ENCODE measurements around the gene VAV1.

The VAV1 gene, protein sequence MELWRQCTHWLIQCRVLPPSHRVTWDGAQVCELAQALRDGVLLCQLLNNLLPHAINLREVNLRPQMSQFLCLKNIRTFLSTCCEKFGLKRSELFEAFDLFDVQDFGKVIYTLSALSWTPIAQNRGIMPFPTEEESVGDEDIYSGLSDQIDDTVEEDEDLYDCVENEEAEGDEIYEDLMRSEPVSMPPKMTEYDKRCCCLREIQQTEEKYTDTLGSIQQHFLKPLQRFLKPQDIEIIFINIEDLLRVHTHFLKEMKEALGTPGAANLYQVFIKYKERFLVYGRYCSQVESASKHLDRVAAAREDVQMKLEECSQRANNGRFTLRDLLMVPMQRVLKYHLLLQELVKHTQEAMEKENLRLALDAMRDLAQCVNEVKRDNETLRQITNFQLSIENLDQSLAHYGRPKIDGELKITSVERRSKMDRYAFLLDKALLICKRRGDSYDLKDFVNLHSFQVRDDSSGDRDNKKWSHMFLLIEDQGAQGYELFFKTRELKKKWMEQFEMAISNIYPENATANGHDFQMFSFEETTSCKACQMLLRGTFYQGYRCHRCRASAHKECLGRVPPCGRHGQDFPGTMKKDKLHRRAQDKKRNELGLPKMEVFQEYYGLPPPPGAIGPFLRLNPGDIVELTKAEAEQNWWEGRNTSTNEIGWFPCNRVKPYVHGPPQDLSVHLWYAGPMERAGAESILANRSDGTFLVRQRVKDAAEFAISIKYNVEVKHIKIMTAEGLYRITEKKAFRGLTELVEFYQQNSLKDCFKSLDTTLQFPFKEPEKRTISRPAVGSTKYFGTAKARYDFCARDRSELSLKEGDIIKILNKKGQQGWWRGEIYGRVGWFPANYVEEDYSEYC

DNA sequence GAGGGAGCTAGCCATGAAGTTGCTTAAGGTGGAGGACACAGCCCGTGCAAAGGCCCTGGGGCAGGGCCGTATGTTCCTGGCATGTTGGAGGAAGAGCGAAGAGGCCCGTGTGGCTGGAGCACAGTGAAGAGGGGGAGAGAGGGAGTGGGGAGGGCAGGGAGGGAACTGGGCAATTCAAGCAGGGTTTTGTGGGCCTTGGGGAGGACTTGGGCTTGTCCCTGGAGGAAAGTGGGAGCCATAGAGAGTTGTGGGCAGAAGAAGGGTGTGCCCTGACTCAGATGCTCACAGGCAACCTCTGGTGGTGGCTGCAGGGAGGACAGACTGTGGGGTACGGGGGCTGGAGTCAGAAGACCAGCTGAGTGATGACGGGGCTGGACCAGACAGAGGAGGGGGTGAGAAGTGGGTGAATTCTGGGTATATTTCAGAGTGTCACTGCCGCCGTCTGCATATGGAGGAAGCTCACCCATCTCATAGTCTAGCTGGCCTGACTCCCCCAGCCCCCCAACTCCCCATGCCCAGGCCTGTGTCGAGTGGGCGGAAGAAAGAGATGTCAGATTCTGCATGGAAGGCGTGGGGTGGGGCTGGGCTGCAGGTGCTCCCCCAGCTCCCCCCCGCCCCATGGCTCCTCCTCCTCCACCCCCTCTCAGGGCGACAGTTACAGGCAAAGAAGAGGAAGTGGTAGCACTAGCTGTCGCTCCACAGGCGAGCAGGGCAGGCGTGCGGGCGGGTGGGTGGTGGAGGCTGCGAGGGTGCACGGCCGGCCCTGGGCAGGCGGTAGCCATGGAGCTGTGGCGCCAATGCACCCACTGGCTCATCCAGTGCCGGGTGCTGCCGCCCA lies at the start of gene VAV1:
Gene VAV1 (plus strand): TSS at position 681 of the 838 bp plus-strand sequence. CDS start 100 bp downstream, at position 781.
- no peak for DNase-seq (ENCODE audit: low spot score)

DNA sequence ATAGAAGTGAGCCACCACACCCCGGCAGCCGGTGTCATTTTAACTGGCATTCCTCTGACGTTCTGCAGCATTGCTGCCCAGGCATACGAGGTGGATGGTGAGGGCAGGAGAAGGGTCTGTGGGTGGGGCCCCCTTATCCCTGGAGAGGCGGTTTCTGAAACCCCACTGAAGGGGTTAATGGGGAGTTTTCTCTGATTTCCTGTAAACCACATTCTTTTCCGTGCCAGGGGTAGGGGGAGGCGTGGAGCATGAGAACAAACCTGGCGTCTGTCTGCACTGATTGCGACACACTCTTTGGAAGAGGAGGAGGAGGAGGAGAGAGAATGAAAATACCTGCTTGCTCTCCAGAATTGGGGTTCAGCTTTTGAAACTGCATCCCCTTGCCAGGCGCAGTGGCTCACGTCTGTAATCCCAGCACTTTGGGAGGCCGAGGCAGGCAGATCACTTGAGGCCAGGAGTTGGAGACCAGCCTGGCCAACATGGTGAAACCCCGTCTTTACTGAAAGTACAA lies 49.3 kb upstream of the VAV1 start:
- no peak for DNase-seq (ENCODE audit: low spot score)

DNA sequence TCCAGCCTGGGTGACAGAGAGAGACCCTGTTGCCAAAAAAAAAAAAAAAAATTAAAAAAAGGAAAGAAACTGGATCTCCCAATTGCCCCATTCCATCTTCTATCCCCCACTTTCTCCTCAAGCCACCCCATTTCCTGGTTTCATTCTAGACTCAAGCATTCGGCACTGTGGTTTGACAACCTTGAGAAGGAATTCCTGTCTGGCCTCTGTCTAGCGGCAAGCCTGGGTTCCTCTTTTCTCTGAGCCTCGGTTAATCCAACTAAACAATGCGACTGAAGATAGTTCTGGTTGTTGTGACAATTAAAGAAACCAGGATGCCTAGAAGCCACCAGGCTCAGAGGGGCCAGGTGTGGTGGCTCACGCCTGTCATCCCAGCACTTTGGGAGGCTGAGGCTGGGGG lies 48.8 kb upstream of the VAV1 start:
- DNase-seq (ENCODE audit: low spot score), result no peak

DNA sequence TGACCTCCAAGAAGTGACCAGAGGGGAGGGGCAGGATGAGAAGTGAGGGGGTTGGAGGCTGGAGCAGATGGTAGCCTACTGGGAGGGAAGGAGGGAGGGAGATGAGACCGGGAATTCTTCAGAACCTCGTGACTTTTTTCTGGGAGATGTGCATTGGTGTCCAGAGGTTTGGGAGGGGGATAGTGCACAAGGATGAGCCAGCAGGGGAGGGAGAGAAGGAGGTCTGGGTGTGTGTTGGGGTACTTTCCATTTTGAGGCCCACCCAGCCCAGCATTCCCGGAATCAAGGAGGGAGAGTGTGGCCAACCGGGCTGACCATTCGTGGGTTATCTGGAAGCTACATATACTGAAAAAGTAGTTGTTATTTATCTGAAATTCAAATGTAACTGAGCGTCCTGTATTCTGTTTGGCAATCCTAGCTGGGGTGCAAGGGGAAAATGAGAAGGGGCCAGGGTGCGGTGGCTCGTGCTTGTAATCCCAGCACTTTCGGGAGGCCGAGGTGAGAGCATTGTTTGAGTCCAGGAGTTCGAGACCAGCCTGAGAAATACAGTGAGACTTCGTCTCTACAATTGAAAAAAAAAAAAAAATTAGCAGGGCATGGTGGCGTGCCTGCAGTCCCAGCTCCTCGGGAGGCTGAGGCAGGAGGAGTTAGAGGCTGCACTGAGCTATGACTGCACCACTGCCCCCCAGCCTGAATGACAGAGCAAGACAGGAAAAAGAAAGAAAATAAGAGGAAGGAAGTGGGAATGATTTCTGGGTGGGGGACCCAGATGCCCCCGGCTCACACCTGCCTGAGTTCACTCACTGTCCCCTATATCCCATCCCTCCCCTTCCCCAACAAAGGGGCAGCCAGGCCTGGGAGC lies 47.6 kb upstream of the VAV1 start:
- no peak for DNase-seq (ENCODE audit: low spot score)

DNA sequence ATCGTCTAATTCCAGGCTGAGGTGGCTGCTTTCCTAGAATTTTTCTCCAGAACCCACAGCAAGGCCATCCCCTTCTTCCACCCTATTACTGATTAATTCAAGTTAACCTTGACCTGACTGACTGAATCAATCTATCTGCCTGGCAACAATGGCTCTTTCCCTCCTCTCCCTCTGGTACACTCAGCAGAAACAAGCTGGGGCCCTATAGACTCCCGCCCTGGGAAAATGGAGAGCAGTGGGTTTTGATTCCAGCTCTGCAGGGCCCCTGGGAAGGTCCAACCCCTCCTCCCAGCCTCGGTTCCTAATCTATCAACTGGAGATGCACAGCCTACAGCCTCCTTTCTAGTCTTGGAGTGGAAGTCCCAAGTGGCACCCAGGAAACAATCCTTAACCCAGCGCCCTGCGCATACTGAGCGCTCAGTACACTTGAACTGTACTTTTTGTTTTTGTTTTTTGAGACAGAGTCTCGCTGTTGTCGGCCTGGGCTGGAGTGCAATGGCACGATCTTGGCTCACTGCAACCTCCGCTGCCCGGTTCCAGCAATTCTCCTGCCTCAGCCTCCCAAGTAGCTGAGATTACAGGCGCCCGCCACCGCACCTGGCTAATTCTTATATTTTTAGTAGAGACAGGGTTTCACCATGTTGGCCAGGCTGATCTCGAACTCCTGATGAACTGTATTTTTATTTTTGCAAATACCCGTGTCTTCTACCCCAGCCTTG lies 46.8 kb upstream of the VAV1 start:
- DNase-seq (ENCODE audit: low spot score), result no peak

DNA sequence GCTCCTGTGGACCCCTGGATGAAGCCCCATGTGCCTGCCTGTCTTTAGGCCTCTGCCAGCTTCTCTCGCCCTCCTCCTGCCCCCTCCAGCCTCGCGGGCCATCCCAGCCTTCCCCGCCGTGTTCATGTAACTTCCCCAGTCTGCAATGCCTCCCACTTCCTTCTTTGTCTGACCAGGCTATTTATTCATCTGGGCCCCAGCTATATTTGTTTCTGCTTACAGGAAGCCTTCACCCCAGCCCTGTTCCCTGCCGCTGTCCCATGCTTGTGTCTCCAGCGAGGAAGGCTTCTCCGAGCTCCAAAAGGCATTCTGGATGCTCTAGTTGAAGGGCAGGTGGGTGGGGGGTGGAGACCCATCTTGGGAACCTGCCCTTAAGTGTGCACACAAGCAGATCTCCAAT lies 44.2 kb upstream of the VAV1 start:
- DNase-seq (ENCODE audit: low spot score), result peak; percentile 27

DNA sequence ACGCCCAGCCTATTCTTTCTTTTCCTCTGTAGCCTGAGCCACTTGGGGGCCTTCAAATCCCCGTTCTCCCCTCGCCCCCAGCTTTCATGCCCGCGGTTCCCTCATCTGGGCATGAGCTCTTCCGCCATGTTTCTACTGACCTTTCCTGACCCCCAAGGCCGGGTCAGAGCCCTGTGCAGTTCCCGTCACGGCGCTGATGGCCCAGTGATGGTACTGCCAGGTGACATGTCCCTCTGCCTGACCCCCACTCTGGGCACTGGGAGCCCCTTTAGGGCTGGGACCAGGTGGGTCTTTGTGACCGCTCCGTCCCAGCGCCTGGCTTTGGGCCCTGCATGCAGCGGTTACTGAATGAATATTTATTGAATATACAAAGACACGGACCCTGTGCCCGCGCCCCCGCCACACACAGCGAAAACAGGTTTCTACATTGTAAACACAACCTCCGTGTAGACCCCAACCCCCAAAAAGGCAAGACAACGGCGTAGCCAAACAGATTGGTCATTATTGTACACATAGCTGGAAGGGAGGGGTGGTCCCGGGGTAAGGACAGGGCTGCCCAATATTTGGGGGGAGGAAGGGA lies 42.8 kb upstream of the VAV1 start:
- no peak for DNase-seq (ENCODE audit: low spot score)

DNA sequence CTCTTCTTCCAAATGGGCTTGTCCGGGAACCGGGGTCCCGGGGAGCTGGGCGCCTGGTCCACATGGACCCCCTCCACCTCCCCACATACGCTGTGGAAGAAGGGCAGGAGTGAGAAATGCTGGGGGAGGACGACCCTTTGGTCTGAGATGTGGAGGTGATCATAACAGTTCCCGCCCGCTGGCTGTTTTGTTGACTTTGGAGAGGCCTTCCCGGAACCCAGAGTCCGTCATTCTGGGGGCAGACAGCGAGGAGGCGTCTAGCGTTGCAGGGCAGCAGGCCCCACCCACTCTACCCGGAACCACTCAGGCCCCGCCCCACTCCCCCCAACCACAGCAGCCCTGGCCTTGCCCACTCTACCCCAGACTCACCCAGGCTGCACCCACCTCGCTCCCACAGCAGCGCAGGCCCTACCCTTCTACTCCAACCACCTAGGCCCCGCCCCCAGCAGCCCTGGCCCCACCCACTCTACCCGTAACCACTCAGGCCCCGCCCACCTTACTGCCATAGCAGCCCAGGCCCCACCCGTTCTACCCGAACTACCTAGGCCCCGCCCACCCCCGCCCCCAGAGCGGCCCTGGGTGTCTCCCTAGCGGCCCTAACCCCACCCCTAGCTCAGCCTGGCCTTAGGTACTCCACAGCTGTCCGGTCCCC lies 42.2 kb upstream of the VAV1 start:
- no peak for DNase-seq (ENCODE audit: low spot score)

DNA sequence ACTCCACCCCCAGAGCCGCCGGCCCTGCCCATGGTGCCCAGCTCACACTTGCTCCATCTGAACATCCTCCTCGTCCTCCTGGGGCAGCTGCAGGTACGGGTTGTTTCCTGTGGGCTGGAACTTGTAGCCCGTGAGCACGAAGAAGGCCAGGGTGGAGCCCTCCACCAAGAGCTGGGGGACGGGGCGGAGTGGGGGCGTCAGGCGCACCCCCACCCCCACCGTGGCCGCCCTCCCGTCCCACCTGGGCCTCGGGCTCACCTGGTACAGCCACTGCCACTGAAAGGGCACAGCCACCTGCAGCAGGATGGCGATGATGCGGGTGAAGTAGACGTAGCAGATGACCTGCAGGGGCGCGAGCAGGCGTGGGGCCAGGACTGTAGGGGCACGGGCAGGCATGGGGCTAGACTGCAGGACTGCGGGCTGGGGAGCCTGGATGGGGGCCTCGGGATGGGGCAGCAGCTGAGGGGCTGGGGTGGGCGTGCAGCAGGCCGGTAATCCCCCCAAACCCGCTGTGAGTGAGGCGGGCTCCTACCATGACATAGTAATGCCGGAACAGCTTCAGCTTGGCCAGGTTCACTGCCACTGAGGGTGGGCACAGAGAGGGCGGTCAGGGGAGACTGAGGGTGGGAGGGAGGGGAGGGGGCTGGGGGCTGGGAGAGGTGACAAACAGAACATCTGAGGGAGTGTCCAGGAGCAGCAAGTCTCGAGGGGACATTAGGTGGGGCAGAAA lies 41.4 kb upstream of the VAV1 start:
- DNase-seq (ENCODE audit: low spot score), result no peak

DNA sequence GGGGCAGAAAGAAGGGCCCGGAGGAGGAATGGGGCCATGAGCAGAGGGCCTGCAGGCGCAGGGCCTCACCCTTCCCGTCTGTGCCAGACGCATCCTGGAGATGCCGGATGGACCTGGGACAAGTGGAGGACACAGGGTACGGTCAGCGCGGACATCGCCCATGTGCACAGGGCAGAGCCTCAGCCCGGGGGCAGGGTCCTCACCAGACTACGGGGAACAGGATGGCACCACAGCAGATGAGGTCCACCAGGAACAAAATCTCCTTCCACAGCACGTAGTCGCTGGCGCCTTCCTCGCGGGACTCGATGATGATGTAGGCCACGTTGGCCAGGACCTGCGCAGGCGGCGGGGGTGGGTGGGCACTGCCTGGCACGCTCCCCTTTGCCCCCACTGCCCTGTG lies 40.7 kb upstream of the VAV1 start:
- no peak for DNase-seq (ENCODE audit: low spot score)

DNA sequence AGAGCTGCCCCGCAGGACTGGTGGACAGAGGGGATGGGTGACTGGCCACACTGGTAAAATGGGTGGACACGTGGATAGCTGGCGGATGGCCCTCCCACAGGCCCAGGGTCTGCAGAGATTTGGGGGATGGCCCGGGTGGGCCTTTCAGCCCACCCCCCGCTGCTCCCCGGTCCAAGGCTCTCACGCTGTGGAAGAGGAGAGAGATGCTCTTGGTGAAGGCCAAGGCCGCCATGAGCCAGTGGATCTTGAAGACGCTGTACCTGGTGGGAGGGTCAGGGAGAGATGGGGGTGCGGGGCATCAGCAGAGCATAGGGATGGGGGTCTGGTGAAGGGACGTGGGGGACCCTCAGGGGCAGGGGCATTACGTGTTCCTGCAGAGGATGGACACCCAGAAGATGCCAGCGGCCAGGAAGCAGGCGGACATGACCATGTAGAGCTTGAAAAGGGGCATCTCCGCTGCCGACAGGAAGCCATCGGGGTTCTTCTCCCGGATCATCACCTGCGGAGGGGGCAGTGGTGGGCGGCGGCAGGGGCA lies 39.6 kb upstream of the VAV1 start:
- DNase-seq (ENCODE audit: low spot score), result no peak

DNA sequence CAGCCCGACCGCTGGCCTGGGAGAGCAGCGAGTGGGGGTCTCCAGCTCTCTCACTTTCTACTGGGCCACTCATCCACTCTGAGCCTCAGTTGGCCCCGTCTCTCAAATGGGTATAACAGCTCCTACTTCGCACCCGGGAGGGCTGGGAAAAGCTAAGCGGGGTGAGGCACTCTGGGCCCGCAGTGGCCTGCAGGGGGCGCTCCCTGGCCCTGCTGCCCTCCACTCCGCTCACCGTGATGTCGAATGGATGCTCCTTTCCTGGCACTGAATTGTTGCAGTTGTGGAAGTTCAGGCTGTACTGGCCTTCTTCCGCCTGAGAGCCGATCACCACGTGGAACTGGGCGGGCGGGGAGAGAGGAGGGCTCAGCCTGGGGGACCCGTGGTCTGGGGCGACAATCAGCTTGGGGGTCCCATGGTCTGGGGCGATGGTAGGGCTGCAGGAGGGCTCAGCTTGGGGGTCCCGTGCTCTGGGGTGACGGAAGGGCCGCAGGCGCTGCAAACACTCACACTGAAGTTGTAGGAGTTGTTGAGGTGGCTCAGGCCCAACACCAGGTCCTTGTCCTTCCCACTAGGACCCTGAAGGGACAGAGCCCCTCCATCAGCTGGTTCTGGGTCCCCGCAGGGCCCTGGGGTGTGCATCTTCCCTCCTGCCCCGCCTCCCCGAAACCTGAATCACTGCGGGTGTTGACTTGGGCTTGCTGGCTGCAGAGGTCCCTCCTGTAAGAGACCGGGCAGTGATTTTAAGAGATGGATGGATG lies 39.0 kb upstream of the VAV1 start:
- DNase-seq (ENCODE audit: low spot score), result no peak

DNA sequence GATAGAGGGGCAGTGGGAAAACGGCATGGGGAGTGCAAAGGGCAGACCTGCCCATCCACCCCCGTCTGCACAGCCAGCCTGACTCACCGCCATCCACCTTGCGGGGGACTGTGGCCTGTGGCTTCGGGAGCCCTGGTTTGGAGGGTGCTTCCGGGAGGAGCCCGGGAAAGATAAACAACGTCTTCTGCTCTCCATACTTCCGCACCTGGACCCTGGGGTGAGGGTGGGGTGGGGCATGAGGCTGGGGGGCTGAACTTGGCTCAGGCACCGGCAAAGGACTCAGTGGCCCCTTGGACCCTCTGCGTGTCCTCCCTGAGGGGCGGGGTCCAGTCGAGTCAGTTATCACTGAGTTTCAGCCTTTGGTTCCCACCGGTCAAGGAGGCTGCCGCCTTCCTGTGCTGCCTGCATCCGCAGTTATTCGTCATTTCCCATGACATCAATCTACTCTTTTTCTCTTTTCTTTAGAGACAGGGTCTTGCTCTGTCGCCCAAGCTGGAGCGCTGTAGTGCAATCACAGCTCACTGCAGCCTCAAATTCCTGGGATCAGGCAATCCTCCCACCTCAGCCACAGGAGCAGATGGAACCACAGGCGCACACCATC lies 38.3 kb upstream of the VAV1 start:
- DNase-seq (ENCODE audit: low spot score), result peak; percentile 84

DNA sequence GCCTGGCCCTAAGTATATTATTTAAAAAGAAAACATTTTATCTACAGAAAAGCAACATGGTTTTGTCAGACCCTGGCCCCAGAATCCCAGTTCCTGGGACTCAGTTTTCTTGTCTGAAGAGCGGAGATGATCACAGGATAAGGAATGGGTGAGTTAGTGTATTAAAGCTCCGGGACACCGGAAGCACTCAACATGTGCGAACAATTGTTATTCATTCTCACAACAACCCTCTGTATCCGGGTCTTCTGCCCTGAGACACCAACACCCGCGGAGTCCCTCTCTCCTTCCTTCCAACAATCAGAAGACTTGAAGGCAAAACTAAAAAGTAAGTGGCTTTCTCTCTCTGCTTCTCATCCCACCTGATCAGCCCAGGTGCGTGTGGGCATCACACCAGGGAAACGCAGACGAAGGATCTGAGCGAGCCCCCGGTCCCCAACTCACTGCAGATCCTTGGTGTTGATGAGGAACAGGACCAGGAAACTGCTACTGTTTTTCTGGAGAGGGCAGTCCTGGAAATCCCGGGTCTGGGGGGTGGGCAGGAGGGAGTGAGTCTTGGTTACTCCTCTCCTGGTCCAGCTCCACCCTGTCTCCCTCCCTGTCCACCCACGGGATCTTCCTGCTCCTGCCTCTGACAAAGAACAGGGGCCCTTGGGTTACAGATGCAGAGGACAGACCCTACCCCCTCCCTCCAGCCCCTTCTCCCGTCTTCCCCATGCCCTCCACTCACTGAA lies 37.2 kb upstream of the VAV1 start:
- peak; percentile 42 for DNase-seq (ENCODE audit: low spot score)

DNA sequence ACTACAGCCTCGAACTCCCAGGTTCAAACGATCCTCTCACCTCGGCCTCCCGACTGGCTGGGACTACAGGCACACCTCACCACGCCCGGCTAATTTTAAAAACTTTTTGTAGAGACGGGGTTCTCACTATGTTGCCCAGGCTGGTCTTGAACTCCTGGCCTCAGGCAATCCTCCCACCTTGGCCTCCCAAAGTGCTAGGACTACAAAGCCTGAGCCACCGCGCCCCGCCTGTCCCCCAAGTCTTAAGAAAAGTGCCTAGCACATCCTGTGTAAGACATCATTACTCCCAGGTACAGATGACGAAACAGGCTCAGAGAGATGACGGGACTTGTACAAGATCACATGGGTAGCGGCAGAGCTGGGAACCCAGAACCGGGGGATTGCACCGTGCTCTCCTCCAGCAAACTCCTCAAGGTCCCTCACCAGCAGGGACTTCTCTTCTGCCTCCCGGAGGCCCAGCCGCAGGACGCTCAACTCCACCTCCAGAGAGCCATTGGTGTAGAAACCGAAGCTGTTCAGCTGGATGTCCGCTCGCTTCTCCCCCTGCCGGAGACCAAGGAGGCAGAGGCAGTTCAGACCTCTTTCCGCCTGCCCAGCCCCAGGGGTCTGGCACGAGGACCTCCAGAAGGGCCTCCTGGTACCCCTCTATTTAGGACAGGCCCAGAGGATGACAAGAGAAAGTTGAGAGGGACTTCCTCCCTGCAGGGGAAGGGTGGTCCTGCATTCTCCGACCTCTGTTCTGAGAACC lies 36.2 kb upstream of the VAV1 start:
- peak; percentile 80 for DNase-seq (ENCODE audit: low spot score)

DNA sequence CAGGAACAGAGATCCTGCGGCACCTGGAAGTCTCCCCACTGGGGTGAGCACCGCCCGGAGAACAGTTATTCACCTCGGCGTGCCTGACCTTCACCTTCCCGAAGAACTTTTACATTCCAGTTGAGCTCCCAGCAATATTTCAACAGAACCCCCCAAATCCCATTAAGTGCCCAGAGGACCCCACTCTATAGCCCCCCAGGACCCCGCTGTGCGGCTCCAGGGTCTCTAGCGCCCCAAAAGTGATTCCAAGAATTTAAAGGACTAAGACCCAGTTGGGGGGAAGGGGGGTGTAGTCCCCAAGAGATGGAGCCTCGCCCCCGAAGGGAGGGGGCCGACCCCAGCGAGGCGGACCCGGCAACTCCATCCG lies 35.6 kb upstream of the VAV1 start:
- DNase-seq (ENCODE audit: low spot score), result no peak

All from kidney capillary endothelial cell (primary cell).